Endothelial cell of umbilical vein (primary cell): Measurements from ENCODE around the gene RGS19. TPM values are rescaled to one million over a fixed set of nuclear protein-coding genes. Genes with fewer than 3 reads are reported as not detected.

Experiments used
- BruUV-seq: library from RNA; stranded (reverse); fragments of 400-500 nt; replicated peaks from 2 replicates; lab custom pipeline; 2021; lab: Mats Ljungman, UMichigan
- CTCF ChIA-PET: fragments of 300-600, 350-600 bp; sonication (Branson Sonifier 250); formaldehyde crosslinking; loops from one replicate; lab custom pipeline; 2021; ENCODE audit warnings: antibody characterized with exemption, inconsistent platforms; lab: Charles Lee
- POLR2A ChIA-PET: fragments of 300-600, 350-600 bp; sonication (Branson Sonifier 250); formaldehyde crosslinking; loops from one replicate; lab custom pipeline; 2021; ENCODE audit warnings: antibody characterized with exemption, inconsistent platforms; lab: Charles Lee
- DNase-seq: peaks from one replicate; pipeline ENCODE4 v3.0.0-alpha.2; 2011; ENCODE audit warnings: low read depth, low spot score
- FAIRE-seq: peaks from 2 replicates; lab custom pipeline; 2011; peaks lifted over from hg19 to GRCh38; lab: Jason Lieb, UNC
- H2AFZ ChIP-seq: 2 replicates; pipeline ENCODE4 v1.6.0; 2012; ENCODE audit warnings: low read depth, low read length, control low read depth, inconsistent platforms
- H3K27ac ChIP-seq: 2 replicates; pipeline ENCODE4 v1.5.1; 2011; ENCODE audit warnings: low read depth, mild to moderate bottlenecking, control low read depth, low read length, moderate library complexity; ENCODE audit not compliant: insufficient read depth
- H3K27me3 ChIP-seq, 2 experiments: 2 replicates each; pipeline versions ENCODE4 v1.6.0 to v1.6.1; 2011; ENCODE audit warnings: low read length in 2 of 2, mixed read lengths in 1 of 2; ENCODE audit not compliant: control insufficient read depth in 2 of 2, insufficient read depth in 2 of 2
- H3K36me3 ChIP-seq, 2 experiments: 2 replicates in 1 of 2; 3 replicates in 1 of 2; pipeline ENCODE4 v1.5.1; 2011; ENCODE audit warnings: low read length in 2 of 2, mild to moderate bottlenecking in 1 of 2, moderate library complexity in 1 of 2; ENCODE audit not compliant: control insufficient read depth in 2 of 2, insufficient read depth in 2 of 2; ENCODE audit errors: extremely low read depth in 1 of 2
- H3K4me1 ChIP-seq: 3 replicates; pipeline ENCODE4 v1.5.1; 2011; ENCODE audit warnings: mild to moderate bottlenecking, low read length; ENCODE audit not compliant: control insufficient read depth, insufficient read depth; ENCODE audit errors: extremely low read depth
- H3K4me2 ChIP-seq: 2 replicates; pipeline ENCODE4 v1.6.1; 2011; ENCODE audit warnings: low read length, control low read depth, mixed read lengths; ENCODE audit not compliant: insufficient read depth
- H3K4me3 ChIP-seq, 3 experiments: fragments of 200-600 bp in 1 of 3; sonication (generic), shearing (Covaris generic) in 1 of 3; replicated peaks in 1 of 3; 2 replicates each; pipeline ENCODE4 v1.5.1; 2011 to 2016; ENCODE audit warnings: control low read depth in 3 of 3, low read length in 3 of 3, mild to moderate bottlenecking in 2 of 3, inconsistent platforms in 1 of 3, low read depth in 1 of 3, moderate library complexity in 1 of 3; ENCODE audit not compliant: insufficient read depth in 1 of 3
- H3K79me2 ChIP-seq: 2 replicates; pipeline ENCODE4 v1.6.0; 2012; ENCODE audit warnings: low read length, inconsistent platforms; ENCODE audit not compliant: control insufficient read depth, insufficient read depth
- H3K9ac ChIP-seq: replicated peaks from 2 replicates; pipeline ENCODE3; 2011; ENCODE audit warnings: low read length, control low read depth; ENCODE audit not compliant: insufficient read depth; ENCODE audit errors: extremely low read depth
- H3K9me1 ChIP-seq: replicated peaks from 3 replicates; pipeline ENCODE4 v1.6.0; 2011; ENCODE audit warnings: mild to moderate bottlenecking, low read length; ENCODE audit not compliant: control insufficient read depth, insufficient read depth; ENCODE audit errors: extremely low read depth
- H3K9me3 ChIP-seq: replicated peaks from 2 replicates; pipeline ENCODE4 v1.5.1; 2012; ENCODE audit warnings: low read length, inconsistent platforms; ENCODE audit not compliant: control insufficient read depth, insufficient read depth
- H4K20me1 ChIP-seq: replicated peaks from 2 replicates; pipeline ENCODE3; 2011; ENCODE audit warnings: mild to moderate bottlenecking, low read length; ENCODE audit not compliant: control insufficient read depth, insufficient read depth; ENCODE audit errors: extremely low read depth
- EZH2 ChIP-seq: IDR thresholded peaks from 2 replicates; pipeline ENCODE4 v1.6.1; 2012; ENCODE audit warnings: borderline replicate concordance, low read depth, mild to moderate bottlenecking, moderate library complexity, low read length, inconsistent platforms; ENCODE audit not compliant: severe bottlenecking
- FOS ChIP-seq: IDR thresholded peaks from 2 replicates; pipeline ENCODE4 v1.6.1; 2011; ENCODE audit warnings: mild to moderate bottlenecking, low read length, moderate library complexity, borderline replicate concordance; ENCODE audit not compliant: insufficient read depth
- GATA2 ChIP-seq: IDR thresholded peaks from 2 replicates; pipeline ENCODE4 v1.7.0; 2011; ENCODE audit warnings: low read depth, mild to moderate bottlenecking, moderate library complexity, mixed read lengths, low read length; ENCODE audit not compliant: insufficient read length, insufficient read depth
- JUN ChIP-seq: IDR thresholded peaks from 2 replicates; pipeline ENCODE4 v1.6.1; 2011; ENCODE audit warnings: borderline replicate concordance, low read depth; ENCODE audit not compliant: insufficient read length, insufficient read depth
- MYC ChIP-seq: IDR thresholded peaks from one replicate; pipeline ENCODE4 v1.6.1; 2011; ENCODE audit warnings: mild to moderate bottlenecking, low read depth, low read length
- POLR2A ChIP-seq: IDR thresholded peaks from 2 replicates; pipeline ENCODE4 v1.6.1; 2012; ENCODE audit warnings: low read depth, mild to moderate bottlenecking, control low read depth, low read length
- POLR2AphosphoS5 ChIP-seq: IDR thresholded peaks from 2 replicates; pipeline ENCODE4 v1.6.1; 2012; ENCODE audit warnings: low read depth, mild to moderate bottlenecking, control low read depth, low read length, moderate library complexity; ENCODE audit not compliant: insufficient read depth
- dilution Hi-C: fragments of 300-500 bp; cut with MboI; formaldehyde crosslinking; loops from one replicate; pipeline ENCODE4 v1.15.0; 2019; ENCODE audit warnings: low sequenced_read_pairs; ENCODE audit not compliant: extremely low pct_ligation_motif_present
- intact Hi-C: fragments of 100-400 bp; cut with micrococcal nuclease; formaldehyde crosslinking; loops from one replicate; pipeline ENCODE4 v1.10.0; 2022
- polyA plus RNA-seq, 4 experiments: library from polyadenylated mRNA; depleted of rRNA in 3 of 4; stranded (reverse) in 3 of 4; unstranded in 1 of 4; fragments of >200 nt; gene quantifications; 2 replicates each; pipeline versions ENCODE4 v1.2.1 to v1.2.3, GENCODE V29; 2011 to 2012; ENCODE audit warnings: missing spikeins in 1 of 4
- total RNA-seq: library from RNA; stranded (reverse); gene quantifications from 2 replicates; pipeline ENCODE4 v1.2.3, GENCODE V29; 2021
- TF ChIP-seq, protein P1 (sequence below): IDR thresholded peaks from 2 replicates; pipeline ENCODE4 v1.6.1; 2011; ENCODE audit not compliant: insufficient read depth, insufficient read length
- TF ChIP-seq, protein P2 (sequence below), 2 donors: IDR thresholded peaks; 1 replicate in 1 of 2; 2 replicates in 1 of 2; pipeline ENCODE4 v1.5.1; 2011; ENCODE audit warnings: low read length in 2 of 2, mild to moderate bottlenecking in 2 of 2, moderate library complexity in 2 of 2, control low read depth in 1 of 2, inconsistent platforms in 1 of 2, low read depth in 1 of 2; ENCODE audit not compliant: insufficient read depth in 1 of 2; ENCODE audit errors: extremely low read depth in 1 of 2

The RGS19 gene
- total and polyA plus RNA-seq, 2 donors (not counting 3 experiments of a cell fraction or from before 2014, with no cell fraction given), result 27.8 to 33.7 TPM

DNA sequence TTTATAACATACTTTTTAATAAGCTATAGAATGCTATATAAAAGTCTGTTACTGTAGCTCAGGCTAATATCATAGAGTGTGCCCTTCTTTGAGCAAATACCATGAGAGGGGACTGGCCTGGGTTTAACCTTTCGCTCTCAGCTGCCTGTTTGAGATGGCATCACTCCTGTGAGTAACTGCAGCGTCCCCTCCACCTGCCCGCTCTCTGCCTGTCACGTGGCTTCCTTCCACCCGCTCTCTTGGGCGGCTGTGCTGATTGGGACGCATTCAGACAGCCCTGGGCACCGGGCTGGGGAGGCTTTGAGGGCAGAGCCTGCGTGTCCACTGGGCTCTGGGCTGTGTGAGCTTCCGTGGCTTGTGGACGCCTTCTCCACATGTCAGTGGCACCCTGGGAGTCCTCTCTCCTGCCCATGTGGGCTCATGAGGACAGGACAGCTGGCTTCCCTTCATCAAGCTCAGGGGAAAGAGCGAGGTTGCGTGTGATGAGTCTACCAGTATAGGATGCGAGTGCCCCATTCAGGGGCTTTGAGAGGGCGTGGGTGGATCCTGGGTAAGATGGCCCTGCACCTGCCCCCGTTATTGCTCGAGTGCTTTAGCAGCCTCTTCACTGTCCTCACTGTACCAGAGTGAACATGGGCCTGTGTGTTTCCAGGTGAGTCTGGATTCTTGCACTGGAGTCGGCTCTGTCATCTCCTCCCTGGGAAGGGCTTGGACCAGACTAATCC is 54.1 kb downstream of the RGS19 start:
- TF ChIP-seq JUN (no peak), POLR2A (no peak), GATA2 (no peak), EZH2 (no peak), FOS (no peak), POLR2AphosphoS5 (no peak), MYC (no peak)
- TF ChIP-seq, protein P1, sequence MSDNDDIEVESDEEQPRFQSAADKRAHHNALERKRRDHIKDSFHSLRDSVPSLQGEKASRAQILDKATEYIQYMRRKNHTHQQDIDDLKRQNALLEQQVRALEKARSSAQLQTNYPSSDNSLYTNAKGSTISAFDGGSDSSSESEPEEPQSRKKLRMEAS, result no peak
- TF ChIP-seq, protein P2, sequence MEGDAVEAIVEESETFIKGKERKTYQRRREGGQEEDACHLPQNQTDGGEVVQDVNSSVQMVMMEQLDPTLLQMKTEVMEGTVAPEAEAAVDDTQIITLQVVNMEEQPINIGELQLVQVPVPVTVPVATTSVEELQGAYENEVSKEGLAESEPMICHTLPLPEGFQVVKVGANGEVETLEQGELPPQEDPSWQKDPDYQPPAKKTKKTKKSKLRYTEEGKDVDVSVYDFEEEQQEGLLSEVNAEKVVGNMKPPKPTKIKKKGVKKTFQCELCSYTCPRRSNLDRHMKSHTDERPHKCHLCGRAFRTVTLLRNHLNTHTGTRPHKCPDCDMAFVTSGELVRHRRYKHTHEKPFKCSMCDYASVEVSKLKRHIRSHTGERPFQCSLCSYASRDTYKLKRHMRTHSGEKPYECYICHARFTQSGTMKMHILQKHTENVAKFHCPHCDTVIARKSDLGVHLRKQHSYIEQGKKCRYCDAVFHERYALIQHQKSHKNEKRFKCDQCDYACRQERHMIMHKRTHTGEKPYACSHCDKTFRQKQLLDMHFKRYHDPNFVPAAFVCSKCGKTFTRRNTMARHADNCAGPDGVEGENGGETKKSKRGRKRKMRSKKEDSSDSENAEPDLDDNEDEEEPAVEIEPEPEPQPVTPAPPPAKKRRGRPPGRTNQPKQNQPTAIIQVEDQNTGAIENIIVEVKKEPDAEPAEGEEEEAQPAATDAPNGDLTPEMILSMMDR (IDR thresholded peaks at IDR 0.05; ENCODE audit: extremely low read depth in 1 of 2, insufficient read depth in 1 of 2, low read depth in 1 of 2, low read length in 2 of 2), result no peak
- intact Hi-C loops, result no loop called here
- Histone ChIP-seq H3K4me1 (no peaks in the 10 kb centered on the region), H3K79me2 (no peaks in the 10 kb centered on the region), H3K9me3 (no peaks in the 10 kb centered on the region), H3K27ac (no peak overlapping the region), H3K9me1 (no peaks in the 10 kb centered on the region), H4K20me1 (no peaks in the 10 kb centered on the region), H3K9ac (no peak overlapping the region), H3K36me3 (peaks cover 7 to 70% of the 10 kb centered on the region in 2 experiments), H3K4me3 (no peak overlapping the region), H2AFZ (no peak overlapping the region), H3K4me2 (no peak overlapping the region), H3K27me3 (no peaks in the 10 kb centered on the region)
- DNase-seq (no peak), FAIRE-seq (no peak)
- no TSS peak for BruUV-seq
- dilution Hi-C loops, result no loop called here
- POLR2A ChIA-PET, result no interaction called here
- CTCF ChIA-PET, result interaction anchor here (0.7 kb wide), 1 partner anchor 13 kb away, joined by 4 read pairs; no protein-coding TSS in a partner anchor
